Nephron (organoid): ENCODE data around the gene ABHD3.
"Not testable (repeated sequence)": the region's sequence is repeated elsewhere in the genome, so short reads cannot be mapped to it uniquely, and the experiment has no call there.

ENCODE experiments used
- H3K27ac Mint-ChIP-seq, 3 experiments: 2 replicates each; pipeline ENCODE4 v1.8.0; 2020; ENCODE audit warnings: mixed read lengths in 3 of 3, mild to moderate bottlenecking in 2 of 3, moderate library complexity in 1 of 3
- H3K27me3 Mint-ChIP-seq: 2 replicates; pipeline ENCODE4 v1.8.0; 2021; ENCODE audit warnings: low read depth, mild to moderate bottlenecking, moderate library complexity, mixed read lengths
- H3K36me3 Mint-ChIP-seq: 2 replicates; pipeline ENCODE4 v1.8.0; 2020; ENCODE audit warnings: low read depth, mixed read lengths
- H3K4me1 Mint-ChIP-seq: 2 replicates; pipeline ENCODE4 v1.8.0; 2020; ENCODE audit warnings: mixed read lengths
- H3K4me3 Mint-ChIP-seq, 3 experiments: 2 replicates each; pipeline ENCODE4 v1.8.0; 2020; ENCODE audit warnings: mild to moderate bottlenecking in 3 of 3, mixed read lengths in 3 of 3, moderate library complexity in 2 of 3
- H3K9me3 Mint-ChIP-seq: 2 replicates; pipeline ENCODE4 v1.8.0; 2020; ENCODE audit warnings: mixed read lengths
- TF ChIP-seq, protein P1 (sequence below), 3 experiments: fragments of 200-600 bp; sonication (generic); IDR thresholded peaks; one replicate each; pipeline ENCODE4 v1.5.0; 2021; ENCODE audit warnings: antibody characterized with exemption in 3 of 3; ENCODE audit not compliant: unreplicated experiment in 3 of 3

ABHD3 gene

DNA sequence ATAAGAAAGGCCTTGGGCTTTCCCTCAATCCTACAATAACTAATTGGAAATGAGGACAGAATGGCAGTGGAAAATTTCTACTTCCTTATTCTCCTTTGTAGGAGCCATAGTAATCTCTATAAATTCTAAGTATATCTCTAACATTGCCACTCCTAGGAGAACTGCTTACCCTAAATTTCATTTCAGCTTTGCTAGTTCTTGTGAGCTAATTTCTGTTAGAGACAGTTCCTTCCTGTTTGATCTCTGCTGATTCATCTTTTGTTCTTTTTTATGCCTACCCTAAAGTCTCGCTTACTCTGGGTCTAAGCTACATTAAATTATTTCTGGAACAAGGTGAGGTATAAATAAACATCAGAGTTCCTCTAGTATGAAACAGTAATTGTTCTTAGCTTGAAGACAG lies 25.7 kb downstream of the ABHD3 start:
- Mint-ChIP-seq H3K9me3 (no peaks in the 10 kb centered on the region), H3K36me3 (no peaks in the 10 kb centered on the region), H3K27me3 (no peaks in the 10 kb centered on the region), H3K4me1 (no peaks in the 10 kb centered on the region), H3K27ac (no peak overlapping the region), H3K4me3 (no peak overlapping the region)
- TF ChIP-seq, protein P1, sequence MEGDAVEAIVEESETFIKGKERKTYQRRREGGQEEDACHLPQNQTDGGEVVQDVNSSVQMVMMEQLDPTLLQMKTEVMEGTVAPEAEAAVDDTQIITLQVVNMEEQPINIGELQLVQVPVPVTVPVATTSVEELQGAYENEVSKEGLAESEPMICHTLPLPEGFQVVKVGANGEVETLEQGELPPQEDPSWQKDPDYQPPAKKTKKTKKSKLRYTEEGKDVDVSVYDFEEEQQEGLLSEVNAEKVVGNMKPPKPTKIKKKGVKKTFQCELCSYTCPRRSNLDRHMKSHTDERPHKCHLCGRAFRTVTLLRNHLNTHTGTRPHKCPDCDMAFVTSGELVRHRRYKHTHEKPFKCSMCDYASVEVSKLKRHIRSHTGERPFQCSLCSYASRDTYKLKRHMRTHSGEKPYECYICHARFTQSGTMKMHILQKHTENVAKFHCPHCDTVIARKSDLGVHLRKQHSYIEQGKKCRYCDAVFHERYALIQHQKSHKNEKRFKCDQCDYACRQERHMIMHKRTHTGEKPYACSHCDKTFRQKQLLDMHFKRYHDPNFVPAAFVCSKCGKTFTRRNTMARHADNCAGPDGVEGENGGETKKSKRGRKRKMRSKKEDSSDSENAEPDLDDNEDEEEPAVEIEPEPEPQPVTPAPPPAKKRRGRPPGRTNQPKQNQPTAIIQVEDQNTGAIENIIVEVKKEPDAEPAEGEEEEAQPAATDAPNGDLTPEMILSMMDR (IDR thresholded peaks at IDR 0.05; ENCODE audit: unreplicated experiment in 3 of 3) = no peak

DNA sequence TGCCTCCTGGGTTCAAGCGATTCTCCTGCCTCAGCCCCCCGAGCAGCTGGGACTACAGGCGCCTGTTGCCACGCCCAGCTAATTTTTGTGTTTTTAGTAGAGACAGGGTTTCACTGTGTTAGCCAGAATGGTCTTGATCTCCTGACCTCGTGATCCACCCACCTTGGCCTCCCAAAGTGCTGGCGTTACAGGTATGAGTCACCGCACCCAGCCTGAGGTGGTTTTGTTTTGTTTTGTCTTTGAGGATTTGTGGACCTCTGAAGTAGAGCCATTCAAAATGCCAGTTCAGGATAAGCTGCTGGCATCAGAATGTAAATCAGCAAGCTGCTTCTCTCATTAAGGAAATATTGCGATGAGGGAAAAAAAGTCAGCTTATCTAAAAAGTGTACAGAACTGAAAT lies 29.2 kb downstream of the ABHD3 start:
- not testable (repeated sequence) for H3K9me3 Mint-ChIP-seq, H3K36me3 Mint-ChIP-seq, H3K4me3 Mint-ChIP-seq, H3K27ac Mint-ChIP-seq, H3K4me1 Mint-ChIP-seq, H3K27me3 Mint-ChIP-seq

DNA sequence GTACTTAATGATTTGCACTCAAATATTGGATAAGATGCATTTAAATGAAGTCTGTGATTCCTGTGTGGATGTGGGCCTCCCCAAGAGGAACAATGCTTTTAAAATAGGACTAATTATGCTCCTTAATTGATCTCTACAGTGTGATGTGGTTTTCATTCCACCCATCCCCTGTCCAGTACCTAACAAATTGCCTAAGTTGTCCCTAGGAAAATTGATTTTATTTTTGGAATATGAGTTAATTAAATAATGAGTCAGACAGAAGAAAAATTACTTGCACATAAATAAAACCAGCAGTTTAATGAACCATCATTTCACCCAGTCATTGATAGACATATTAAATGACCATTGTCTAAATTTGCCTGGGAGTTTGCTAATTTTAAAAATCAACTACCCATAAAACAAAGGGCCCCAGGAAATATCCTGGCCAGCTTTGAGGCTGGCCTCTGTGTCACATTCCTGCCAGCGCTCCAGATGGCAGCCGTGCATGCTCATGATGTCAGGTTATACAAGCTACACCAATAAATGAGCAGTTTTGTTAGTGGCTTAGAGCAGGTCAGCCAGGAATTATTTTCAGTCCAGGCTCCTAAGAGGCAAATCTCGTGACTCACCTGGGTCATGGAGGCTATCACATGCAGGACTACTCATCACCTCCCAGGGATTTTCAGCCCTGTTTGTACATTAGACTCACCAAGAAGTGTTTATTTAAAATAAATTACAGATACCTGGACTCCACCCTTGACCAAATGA lies 31.9 kb downstream of the ABHD3 start:
- H3K4me3 Mint-ChIP-seq = no peak overlapping the region
- H3K9me3 Mint-ChIP-seq = no peaks in the 10 kb centered on the region
- no peaks in the 10 kb centered on the region for H3K4me1 Mint-ChIP-seq
- no peak overlapping the region for H3K27ac Mint-ChIP-seq
- TF ChIP-seq, protein P1 (IDR thresholded peaks at IDR 0.05; ENCODE audit: unreplicated experiment in 3 of 3) = no peak
- H3K36me3 Mint-ChIP-seq = no peaks in the 10 kb centered on the region
- H3K27me3 Mint-ChIP-seq = no peaks in the 10 kb centered on the region

DNA sequence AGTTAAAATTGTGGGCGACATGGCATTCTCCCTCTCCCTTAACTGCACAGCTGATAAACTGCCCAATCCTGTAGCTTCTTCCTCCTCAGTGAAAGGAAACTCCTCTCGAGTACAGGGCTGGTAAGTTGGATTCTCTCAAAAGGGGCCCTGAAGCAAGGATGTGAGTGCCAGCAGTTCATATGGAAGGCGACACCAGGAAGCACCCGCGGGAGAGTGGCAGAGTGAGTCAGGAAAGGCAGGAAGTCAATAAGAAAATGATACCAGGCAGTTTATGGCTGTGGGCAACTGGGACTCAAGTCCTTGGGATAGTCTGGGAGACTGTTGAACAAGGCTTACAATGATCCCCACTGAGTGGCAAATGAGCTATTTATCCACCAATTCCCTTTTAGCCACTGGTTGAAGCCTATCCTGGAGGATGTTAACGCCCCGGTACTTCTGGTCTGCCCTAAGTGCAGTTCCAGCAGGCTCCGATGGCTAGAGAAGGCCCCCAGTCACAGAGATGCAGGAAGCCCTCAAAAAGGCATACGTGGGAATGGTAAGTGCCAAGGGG lies 34.8 kb downstream of the ABHD3 start:
- Mint-ChIP-seq H3K9me3 (no peaks in the 10 kb centered on the region), H3K27me3 (no peaks in the 10 kb centered on the region), H3K4me3 (no peak overlapping the region), H3K36me3 (no peaks in the 10 kb centered on the region), H3K27ac (no peak overlapping the region), H3K4me1 (no peaks in the 10 kb centered on the region)
- TF ChIP-seq, protein P1 (IDR thresholded peaks at IDR 0.05; ENCODE audit: unreplicated experiment in 3 of 3) = no peak

DNA sequence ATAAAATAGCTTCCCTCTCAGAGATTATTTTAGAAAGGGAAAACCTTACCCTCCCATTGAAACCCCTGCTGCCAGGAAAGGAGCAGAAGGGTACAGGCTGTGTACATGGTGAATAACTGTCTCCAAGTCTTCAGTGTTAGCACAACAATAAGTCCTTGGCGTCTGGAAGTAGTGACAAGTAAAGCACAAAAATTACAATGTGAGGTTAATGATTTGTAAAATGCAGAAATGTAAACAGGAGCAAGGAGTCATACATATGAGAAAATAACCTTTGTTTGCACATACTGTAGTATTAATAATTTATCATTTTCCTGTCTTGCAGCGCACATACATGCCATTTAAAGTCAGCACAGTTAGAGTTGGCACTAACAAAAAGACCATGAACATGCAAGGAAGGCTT lies 40.5 kb downstream of the ABHD3 start:
- TF ChIP-seq, protein P1 (IDR thresholded peaks at IDR 0.05; ENCODE audit: unreplicated experiment in 3 of 3) = no peak
- Mint-ChIP-seq H3K4me1 (no peaks in the 10 kb centered on the region), H3K9me3 (no peaks in the 10 kb centered on the region), H3K27me3 (no peaks in the 10 kb centered on the region), H3K36me3 (no peaks in the 10 kb centered on the region), H3K27ac (no peak overlapping the region), H3K4me3 (no peak overlapping the region)

DNA sequence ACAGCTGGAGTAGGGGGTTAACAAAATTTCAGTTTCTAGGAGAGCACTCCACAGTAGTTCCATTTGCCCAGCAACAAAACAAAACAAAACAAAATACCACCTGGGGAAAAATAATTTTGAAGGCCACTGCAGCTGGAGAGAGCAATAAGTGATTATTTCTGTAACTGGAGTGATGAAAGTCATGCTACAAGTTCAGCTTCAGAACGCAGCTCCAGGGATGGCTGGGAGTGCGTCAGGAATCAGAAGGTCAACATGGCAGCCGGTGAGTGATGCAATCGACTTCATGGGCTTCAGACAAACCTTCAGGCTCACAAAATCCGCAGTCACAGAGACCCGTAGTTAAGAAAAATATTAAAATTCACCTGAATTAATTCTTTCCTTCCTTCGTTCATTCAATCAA lies 41.0 kb downstream of the ABHD3 start:
- no peaks in the 10 kb centered on the region for H3K4me1 Mint-ChIP-seq
- no peaks in the 10 kb centered on the region for H3K36me3 Mint-ChIP-seq
- no peak overlapping the region for H3K27ac Mint-ChIP-seq
- H3K4me3 Mint-ChIP-seq = no peak overlapping the region
- TF ChIP-seq, protein P1 (IDR thresholded peaks at IDR 0.05; ENCODE audit: unreplicated experiment in 3 of 3) = no peak
- no peaks in the 10 kb centered on the region for H3K9me3 Mint-ChIP-seq
- no peaks in the 10 kb centered on the region for H3K27me3 Mint-ChIP-seq
